ENCODE measurements around the gene VPS35. TPM values are rescaled to one million over a fixed set of nuclear protein-coding genes. Genes with fewer than 3 reads are reported as not detected.

The VPS35 gene
- total RNA-seq, 1 experiment from 2014 or later: 70.4 TPM

GRCh38 chr16:46632778-46633733 is 55.9 kb downstream of the VPS35 start:
- H3K27ac ChIP-seq (ENCODE audit: insufficient read length, low read depth, low read length): no peak overlapping the region
- H3K4me1 Mint-ChIP-seq: peaks cover 19 to 21% of the 10 kb centered on the region in 2 experiments
- H2BK20ac ChIP-seq (ENCODE audit: low read depth, low read length, poor library complexity, severe bottlenecking): no peak overlapping the region
- H3K9me3 Mint-ChIP-seq: no peaks in the 10 kb centered on the region
- peak overlapping the region; percentile 88 for H3K4me2 ChIP-seq (ENCODE audit: insufficient read depth, insufficient read length, low read length)
- no peak overlapping the region for H2BK5ac ChIP-seq (ENCODE audit: insufficient read length, low read length)
- H3K79me1 ChIP-seq (ENCODE audit: insufficient read depth, low read depth, low read length, poor library complexity, severe bottlenecking): no peaks in the 10 kb centered on the region
- H3K23ac ChIP-seq (ENCODE audit: insufficient read length, low read depth, low read length): no peak overlapping the region
- no peak overlapping the region for H2BK120ac ChIP-seq (ENCODE audit: low read depth, low read length, poor library complexity, severe bottlenecking)
- no peaks in the 10 kb centered on the region for H3K4me1 ChIP-seq (ENCODE audit: insufficient read depth, low read length)
- no peaks in the 10 kb centered on the region for H3K27me3 ChIP-seq (ENCODE audit: insufficient read depth, low read length)
- no peak overlapping the region for H3K9ac ChIP-seq (ENCODE audit: extremely low read depth, insufficient read length, low read length)
- no peak overlapping the region for H3K4ac ChIP-seq (ENCODE audit: low read depth, low read length)
- H4K5ac ChIP-seq (ENCODE audit: insufficient read length, low read depth, low read length): no peak overlapping the region
- H2BK15ac ChIP-seq (ENCODE audit: low read depth, low read length): no peak overlapping the region
- DNase-seq: peak; percentile 96
- no peak overlapping the region for H2BK12ac ChIP-seq (ENCODE audit: insufficient read length, low read depth, low read length)
- H3K4me3 Mint-ChIP-seq: peak overlapping the region; percentile 53 to 81
- H3K36me3 Mint-ChIP-seq (ENCODE audit: insufficient read depth in 1 of 3, low read depth in 3 of 3): no peaks in the 10 kb centered on the region
- no peaks in the 10 kb centered on the region for H3K79me2 ChIP-seq (ENCODE audit: insufficient read depth, low read length)
- H4K8ac ChIP-seq (replicated peaks; ENCODE audit: insufficient read length, low read depth, low read length): no peak overlapping the region
- no peaks in the 10 kb centered on the region for H4K20me1 ChIP-seq (ENCODE audit: control insufficient read depth, insufficient read depth, insufficient read length)
- H3K14ac ChIP-seq (ENCODE audit: insufficient read depth, low read length): no peak overlapping the region
- H2AFZ ChIP-seq (ENCODE audit: low read length): no peak overlapping the region
- no CpG with 5 or more reads among the region's 32 CpGs for WGBS (ENCODE audit: extremely low coverage, insufficient read length, low lambda C conversion rate)
- H3K56ac ChIP-seq (ENCODE audit: insufficient read length, low read depth, low read length): no peak overlapping the region
- H3K18ac ChIP-seq (ENCODE audit: insufficient read length, low read depth, low read length): no peak overlapping the region
- H3K27ac Mint-ChIP-seq: no peak overlapping the region
- no peak overlapping the region for H3T11ph ChIP-seq (ENCODE audit: low read length)
- H4K91ac ChIP-seq (ENCODE audit: insufficient read length, low read depth, low read length): no peak overlapping the region
- H2AK5ac ChIP-seq (ENCODE audit: insufficient read length, low read length): no peak overlapping the region
- no peaks in the 10 kb centered on the region for H3K9me3 ChIP-seq (ENCODE audit: control insufficient read depth, low read depth, low read length)
- H3K23me2 ChIP-seq (ENCODE audit: insufficient read length, low read depth, low read length, poor library complexity, severe bottlenecking): no peaks in the 10 kb centered on the region
- peaks cover 9% of the 10 kb centered on the region for H3K27me3 Mint-ChIP-seq (ENCODE audit: low read depth)
- 0 out of 3 replicates have a peak, but pooled peaks have one; percentile 13 for TF ChIP-seq CTCF (conservative IDR thresholded peaks at IDR 0.05)
